Activated T-helper 1 cell treated with Interleukin-2 at 50 U/mL for 16 hours (primary cell): ENCODE results near the gene ZCCHC14.
"Not testable (repeated sequence)": the region's sequence is repeated elsewhere in the genome, so short reads cannot be mapped to it uniquely, and the experiment has no call there.

Experiments
- DNase-seq: peaks from one replicate; pipeline ENCODE4 v3.0.0-alpha.2; 2020; ENCODE audit warnings: low read depth

ZCCHC14 gene

DNA sequence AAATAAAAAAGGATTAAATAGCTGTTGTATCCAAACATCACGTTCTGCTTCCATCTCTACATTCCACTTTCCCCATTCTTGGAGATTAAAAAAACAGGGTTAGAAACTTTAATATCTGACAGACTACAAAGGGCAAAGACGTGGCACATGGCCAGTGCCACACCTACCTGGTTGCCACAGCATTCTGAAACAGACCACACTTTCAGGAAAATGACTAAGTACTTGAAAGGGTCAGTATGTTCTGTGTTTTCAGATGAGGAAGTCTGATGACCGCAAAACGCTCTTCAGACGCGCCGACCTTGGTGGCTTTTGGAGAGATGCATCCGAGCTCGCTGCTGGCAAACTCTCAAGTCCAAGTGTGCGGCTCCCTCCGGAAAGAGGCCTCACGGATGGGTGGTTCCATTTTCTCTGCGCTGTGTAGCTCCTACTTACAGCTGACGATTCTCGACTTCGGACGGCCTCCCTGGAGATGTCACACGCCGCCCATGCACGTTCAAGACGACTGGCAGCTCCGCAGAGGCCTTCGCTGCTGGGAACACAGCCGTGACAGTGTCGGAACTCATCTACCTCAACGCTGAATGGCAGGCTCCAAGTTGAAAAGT, 85.2 kb downstream of the ZCCHC14 start:
- DNase-seq, result no peak

- DNase-seq, result no peak
Measured at GRCh38 chr16:87406495-87407088, 86.2 kb downstream of the ZCCHC14 start.

DNA sequence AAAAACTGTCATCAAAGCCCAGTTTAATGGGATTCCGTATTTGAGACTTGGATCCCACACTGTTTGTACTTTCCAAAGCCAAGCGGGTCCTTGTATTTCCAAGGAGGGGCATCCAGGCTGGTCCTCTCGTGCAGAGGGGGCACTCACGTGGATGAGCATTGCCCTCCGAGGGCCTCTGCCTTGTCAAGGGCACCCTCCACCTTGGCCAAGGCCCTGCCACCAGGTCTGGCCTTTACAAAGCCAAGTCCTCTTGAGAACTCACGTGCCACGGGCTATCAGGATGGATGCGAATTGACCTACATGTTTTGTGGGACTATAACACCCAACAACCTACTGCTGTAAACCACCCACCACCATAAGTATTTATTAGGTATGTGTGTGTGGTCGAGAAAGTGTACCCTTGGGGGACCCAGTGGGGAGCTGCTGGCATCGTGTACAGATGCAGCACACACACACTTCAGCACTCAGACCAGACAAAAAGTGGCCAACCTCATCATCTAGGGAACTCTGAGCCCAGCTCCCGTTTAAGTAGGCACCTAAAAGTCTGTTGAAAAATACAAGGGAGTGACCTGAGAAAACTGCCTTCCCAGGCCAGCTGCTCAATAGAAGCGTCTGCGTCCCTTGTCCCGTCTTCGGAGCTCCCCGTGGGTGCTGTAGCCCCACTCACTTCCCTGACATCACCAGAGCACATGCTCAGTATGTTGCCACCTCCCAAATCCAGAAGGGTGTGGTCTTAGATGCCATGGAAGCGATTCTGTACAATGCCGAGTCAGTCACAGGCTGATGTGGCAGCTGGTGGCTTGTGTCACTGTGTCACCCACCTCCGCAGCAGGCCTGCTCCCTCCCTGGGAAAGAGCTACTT, 87.8 kb downstream of the ZCCHC14 start:
- no peak for DNase-seq

- DNase-seq, result no peak
Measured at GRCh38 chr16:87395181-87395842, 97.5 kb downstream of the ZCCHC14 start.

DNA sequence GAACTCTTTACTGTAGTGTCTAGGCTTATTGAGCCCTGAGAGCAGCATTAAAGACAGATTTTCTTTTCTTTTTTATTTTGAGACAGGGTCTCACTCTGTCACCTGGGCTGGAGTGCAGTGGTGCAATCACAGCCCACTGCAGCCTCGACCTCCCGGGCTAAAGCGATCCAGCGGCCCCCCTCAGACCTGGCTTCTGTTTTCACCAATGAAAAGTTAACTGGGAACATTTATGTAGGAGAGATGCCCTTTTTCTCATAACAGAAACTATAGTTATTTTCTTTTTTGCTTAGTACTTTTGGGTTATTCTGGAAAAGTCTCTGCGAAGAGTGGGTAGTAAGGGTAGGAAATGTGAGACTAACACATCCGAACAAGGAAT, 99.2 kb downstream of the ZCCHC14 start:
- no peak for DNase-seq

DNA sequence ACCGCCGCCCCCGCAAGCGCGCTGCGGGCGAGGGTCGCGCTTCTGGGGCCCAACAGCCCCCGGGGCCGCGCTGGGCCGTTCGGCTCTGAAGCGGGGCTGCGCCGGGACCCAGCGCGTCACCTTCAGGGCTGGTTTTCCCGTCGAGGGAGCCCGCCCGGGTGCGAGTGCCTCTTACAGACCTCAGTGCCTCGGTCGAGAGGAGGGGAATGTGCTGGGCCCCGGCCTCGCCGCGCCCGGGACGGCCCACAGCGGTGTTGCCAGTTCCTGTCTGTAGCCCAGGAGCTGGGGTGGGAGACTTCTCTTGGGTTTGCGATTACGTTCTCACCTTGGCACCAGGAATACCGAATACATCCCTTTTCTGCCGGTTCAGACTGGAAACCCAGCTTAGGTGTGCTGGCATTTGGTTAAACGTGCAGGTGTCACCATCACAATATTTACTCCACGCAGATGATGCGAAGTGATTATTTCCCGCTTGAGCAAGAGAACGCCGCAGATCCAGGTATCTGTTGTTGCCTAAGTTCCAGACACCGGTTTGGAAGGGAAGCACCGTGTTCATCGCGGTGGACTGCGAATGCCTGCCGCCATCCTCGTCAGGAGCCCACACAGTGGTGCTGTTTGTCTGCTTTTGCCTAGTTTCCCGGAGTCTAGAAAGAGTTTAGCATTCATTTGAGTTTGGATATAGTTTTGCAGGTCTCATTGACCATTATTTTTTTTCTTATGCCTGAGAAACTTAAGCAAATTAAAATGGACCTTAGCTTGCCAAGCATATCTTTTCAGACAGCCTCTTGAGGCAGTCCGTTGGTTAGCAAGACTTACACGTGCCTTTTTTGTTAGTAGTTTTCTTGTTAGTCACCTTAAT, 99.8 kb downstream of the ZCCHC14 start:
- peak; percentile 20 for DNase-seq

DNA sequence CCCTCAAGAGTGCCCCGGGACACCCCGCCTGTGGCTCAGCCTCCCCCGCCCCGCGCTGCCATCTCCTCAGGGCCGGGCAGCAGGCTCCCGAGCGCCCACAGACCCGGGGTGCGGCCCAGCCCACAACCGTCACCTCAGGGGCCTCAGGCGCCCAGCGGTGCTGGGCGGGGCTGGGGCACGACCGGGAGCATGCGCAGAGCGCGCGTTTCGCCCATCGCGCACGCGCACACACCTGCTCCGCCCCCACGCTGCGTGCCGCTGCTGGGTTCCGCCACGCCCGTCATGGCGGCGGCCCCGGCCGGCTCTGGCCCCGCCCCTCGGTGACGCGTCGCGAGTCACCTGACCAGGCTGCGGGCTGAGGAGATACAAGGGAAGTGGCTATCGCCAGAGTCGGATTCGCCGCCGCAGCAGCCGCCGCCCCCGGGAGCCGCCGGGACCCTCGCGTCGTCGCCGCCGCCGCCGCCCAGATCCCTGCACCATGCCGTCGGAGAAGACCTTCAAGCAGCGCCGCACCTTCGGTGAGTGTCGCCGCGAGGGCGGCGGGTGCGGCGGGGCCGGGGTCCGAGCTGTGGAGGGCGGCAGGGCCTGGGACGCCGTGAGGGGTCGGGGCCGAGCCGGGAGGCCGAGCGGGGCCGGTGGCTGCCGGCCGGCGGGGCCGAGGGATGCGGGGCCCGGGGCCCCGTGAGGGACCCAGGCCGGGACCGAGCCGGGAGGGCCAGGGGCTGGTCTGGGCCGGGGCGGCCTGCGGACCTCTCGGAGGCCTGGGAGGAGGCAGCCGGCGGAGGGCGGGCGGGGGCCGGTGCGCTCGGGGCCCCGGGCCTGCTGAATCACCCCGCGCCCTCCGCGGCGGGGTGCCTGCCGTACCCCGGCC, 100.6 kb downstream of the ZCCHC14 start, which contains the start of gene MAP1LC3B:
Gene MAP1LC3B, plus strand, starts transcription at position 387 of the 871 bp plus-strand sequence. Its CDS starts 92 bp downstream, at position 479.
- peak; percentile 99 for DNase-seq

- DNase-seq, result no peak
Measured at GRCh38 chr16:87391324-87391949, 101.4 kb downstream of the ZCCHC14 start.

DNA sequence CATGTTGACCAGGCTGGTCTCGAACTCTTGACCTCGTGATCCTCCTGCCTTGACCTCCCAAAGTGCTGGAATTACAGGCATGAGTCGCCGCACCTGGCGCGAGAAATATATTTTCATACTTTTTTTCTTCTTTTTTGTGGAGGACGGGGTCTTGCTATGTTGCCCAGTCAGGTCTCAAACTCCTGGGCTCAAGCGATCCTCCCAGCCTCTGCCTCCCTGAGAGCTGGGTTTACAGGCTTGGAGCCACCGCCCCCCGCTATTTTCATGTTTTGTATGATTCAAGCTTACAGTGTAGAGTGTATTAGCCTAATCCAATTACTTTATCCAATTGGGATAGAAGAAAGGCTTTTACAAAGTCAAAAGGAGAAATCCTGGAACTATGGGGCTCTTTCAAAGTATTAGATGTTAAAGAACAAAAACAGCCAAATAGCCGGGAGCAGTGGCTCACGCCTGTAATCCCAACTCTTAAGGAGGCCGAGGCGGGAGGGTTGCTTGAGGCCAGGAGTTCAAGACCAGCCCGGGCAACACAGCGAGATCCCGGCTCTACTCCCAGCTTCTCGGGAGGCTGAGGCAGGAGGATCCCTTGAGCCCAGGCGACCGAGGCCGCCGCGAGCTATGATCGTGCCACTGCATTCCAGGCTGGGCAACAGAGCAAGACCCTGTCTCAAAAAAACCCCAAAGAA, 102.0 kb downstream of the ZCCHC14 start:
- no peak for DNase-seq

- not testable (repeated sequence) for DNase-seq
Measured at GRCh38 chr16:87389914-87390313, 102.9 kb downstream of the ZCCHC14 start.

GRCh38 chr16:87389245-87389644, 103.6 kb downstream of the ZCCHC14 start:
- no peak for DNase-seq

DNA sequence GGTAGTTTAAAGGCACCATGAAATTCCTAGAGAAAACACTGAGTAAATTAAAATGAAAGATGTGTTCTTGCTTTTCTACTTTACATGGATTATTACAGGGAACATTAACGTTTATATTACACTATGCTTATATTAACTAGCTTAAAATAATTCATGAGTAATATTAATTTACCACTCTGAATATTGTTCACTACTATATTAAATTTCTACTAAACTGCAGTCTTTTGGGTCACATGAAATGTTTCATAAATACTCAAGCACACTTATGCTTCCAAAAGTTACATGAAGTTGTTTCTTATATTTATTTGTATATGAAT, 104.0 kb downstream of the ZCCHC14 start:
- DNase-seq, result no peak

GRCh38 chr16:87387942-87388817, 104.6 kb downstream of the ZCCHC14 start:
- peak; percentile 77 for DNase-seq

DNA sequence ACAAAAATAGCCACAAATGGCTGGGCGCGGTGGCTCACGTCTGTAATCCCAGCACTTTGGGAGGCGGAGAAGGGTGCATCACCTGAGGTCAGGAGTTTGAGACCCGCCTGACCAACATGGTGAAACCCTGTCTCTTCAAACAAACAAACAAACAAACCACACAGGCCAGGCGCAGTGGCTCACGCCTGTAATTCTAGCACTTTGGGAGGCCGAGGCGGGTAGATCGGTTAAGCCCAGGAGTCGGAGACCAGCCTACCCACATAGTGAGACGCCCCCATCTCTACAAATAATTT, 108.0 kb downstream of the ZCCHC14 start:
- DNase-seq, result not testable (repeated sequence)

DNA sequence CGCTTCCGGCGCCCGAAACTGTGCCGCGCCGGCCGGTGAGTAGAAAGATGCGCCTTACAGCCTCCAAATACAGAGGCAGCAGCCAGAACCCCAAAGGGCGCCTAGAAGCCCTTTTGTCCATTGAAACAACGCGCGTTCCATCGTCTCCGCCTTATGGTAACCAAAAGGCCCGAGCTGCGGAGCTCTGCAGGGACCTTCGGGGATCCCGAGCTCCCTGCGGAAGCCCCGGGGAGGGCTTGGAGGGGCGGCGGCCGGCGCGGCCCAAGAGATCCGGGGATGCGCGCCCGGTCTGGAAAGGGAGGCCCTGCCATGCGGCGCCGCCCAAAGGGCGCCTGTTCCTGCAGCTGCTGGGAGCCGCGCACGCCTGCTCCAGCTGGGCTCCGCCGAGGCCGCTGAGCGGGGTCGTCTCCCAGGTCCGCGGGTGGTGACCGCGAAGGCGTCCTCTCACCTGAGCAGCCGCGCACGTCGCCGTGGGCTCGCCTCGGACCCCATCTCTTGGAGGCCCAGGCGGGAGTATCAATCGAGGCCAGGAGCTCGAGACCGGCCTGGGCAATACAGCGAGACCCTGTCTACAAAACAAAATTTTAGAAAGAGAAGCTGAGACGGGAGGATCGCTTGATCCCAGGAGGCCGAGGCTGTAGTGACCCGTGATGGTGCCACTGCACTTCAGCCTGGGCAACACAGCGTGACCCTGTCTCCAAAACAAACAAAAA, 108.5 kb downstream of the ZCCHC14 start:
- DNase-seq, result no peak

- peak; percentile 86 for DNase-seq
Measured at GRCh38 chr16:87383505-87384161, 109.2 kb downstream of the ZCCHC14 start, which contains the start of gene FBXO31. Gene FBXO31, minus strand, starts transcription at chr16:87383776. Its CDS starts 32 bp downstream, at chr16:87383744.

- no peak for DNase-seq
Measured at GRCh38 chr16:87382023-87382785, 110.6 kb downstream of the ZCCHC14 start.
